ENCODE measurements around the gene LRIG2.
"Not testable (repeated sequence)": the region's sequence is repeated elsewhere in the genome, so short reads cannot be mapped to it uniquely, and the experiment has no call there.

Gene LRIG2

GRCh38 chr1:113146242-113147072, 73.5 kb downstream of the LRIG2 start:
- TF ChIP-seq CTCF (IDR thresholded peaks at IDR 0.05; ENCODE audit: insufficient read depth, low read length, poor library complexity, severe bottlenecking) = no peak
- no peak for TF ChIP-seq EZH2phosphoT487 (conservative IDR thresholded peaks at IDR 0.05; ENCODE audit: low read length)
- Histone ChIP-seq H3K9me3 (ENCODE audit: insufficient read depth, low read length) (no peaks in the 10 kb centered on the region), H3K27me3 (ENCODE audit: low read length) (no peaks in the 10 kb centered on the region), H3F3A (ENCODE audit: insufficient read depth) (no peaks in the 10 kb centered on the region), H3K27ac (ENCODE audit: low read depth, low read length) (no peak overlapping the region), H3K4me3 (ENCODE audit: insufficient read depth, low read length, poor library complexity, severe bottlenecking) (no peak overlapping the region), H3K79me2 (ENCODE audit: insufficient read depth, low read length) (no peaks in the 10 kb centered on the region), H3K9ac (ENCODE audit: low read length) (no peak overlapping the region), H3K9me2 (replicated peaks; ENCODE audit: insufficient read depth, low read length) (no peaks in the 10 kb centered on the region), H4K20me1 (ENCODE audit: low read depth, low read length) (no peaks in the 10 kb centered on the region), H2AFZ (ENCODE audit: low read depth, low read length, severe bottlenecking) (no peak overlapping the region), H3K36me3 (ENCODE audit: low read length) (no peaks in the 10 kb centered on the region), H3K4me2 (ENCODE audit: low read depth, low read length, poor library complexity, severe bottlenecking) (no peak overlapping the region)

- no peak overlapping the region for H3K4me3 ChIP-seq (ENCODE audit: insufficient read depth, low read length, poor library complexity, severe bottlenecking)
- H3K9me3 ChIP-seq (ENCODE audit: insufficient read depth, low read length) = no peaks in the 10 kb centered on the region
- no peak overlapping the region for H3K27ac ChIP-seq (ENCODE audit: low read depth, low read length)
- no peaks in the 10 kb centered on the region for H4K20me1 ChIP-seq (ENCODE audit: low read depth, low read length)
- TF ChIP-seq EZH2phosphoT487 (conservative IDR thresholded peaks at IDR 0.05; ENCODE audit: low read length) (no peak), CTCF (IDR thresholded peaks at IDR 0.05; ENCODE audit: insufficient read depth, low read length, poor library complexity, severe bottlenecking) (no peak)
- H3K79me2 ChIP-seq (ENCODE audit: insufficient read depth, low read length) = no peaks in the 10 kb centered on the region
- no peak overlapping the region for H3K9ac ChIP-seq (ENCODE audit: low read length)
- H3K9me2 ChIP-seq (replicated peaks; ENCODE audit: insufficient read depth, low read length) = no peaks in the 10 kb centered on the region
- H3F3A ChIP-seq (ENCODE audit: insufficient read depth) = no peaks in the 10 kb centered on the region
- no peaks in the 10 kb centered on the region for H3K27me3 ChIP-seq (ENCODE audit: low read length)
- no peak overlapping the region for H3K4me2 ChIP-seq (ENCODE audit: low read depth, low read length, poor library complexity, severe bottlenecking)
- no peaks in the 10 kb centered on the region for H3K36me3 ChIP-seq (ENCODE audit: low read length)
- H2AFZ ChIP-seq (ENCODE audit: low read depth, low read length, severe bottlenecking) = no peak overlapping the region
Observed at GRCh38 chr1:113147073-113147625, 74.2 kb downstream of the LRIG2 start.

- no peaks in the 10 kb centered on the region for H3F3A ChIP-seq (ENCODE audit: insufficient read depth)
- H3K27ac ChIP-seq (ENCODE audit: low read depth, low read length) = no peak overlapping the region
- H2AFZ ChIP-seq (ENCODE audit: low read depth, low read length, severe bottlenecking) = no peak overlapping the region
- no peak overlapping the region for H3K4me2 ChIP-seq (ENCODE audit: low read depth, low read length, poor library complexity, severe bottlenecking)
- no peaks in the 10 kb centered on the region for H4K20me1 ChIP-seq (ENCODE audit: low read depth, low read length)
- no peaks in the 10 kb centered on the region for H3K9me3 ChIP-seq (ENCODE audit: insufficient read depth, low read length)
- no peak overlapping the region for H3K9ac ChIP-seq (ENCODE audit: low read length)
- H3K36me3 ChIP-seq (ENCODE audit: low read length) = no peaks in the 10 kb centered on the region
- no peak for TF ChIP-seq CTCF (IDR thresholded peaks at IDR 0.05; ENCODE audit: insufficient read depth, low read length, poor library complexity, severe bottlenecking)
- no peak for TF ChIP-seq EZH2phosphoT487 (conservative IDR thresholded peaks at IDR 0.05; ENCODE audit: low read length)
- no peaks in the 10 kb centered on the region for H3K9me2 ChIP-seq (replicated peaks; ENCODE audit: insufficient read depth, low read length)
- no peaks in the 10 kb centered on the region for H3K79me2 ChIP-seq (ENCODE audit: insufficient read depth, low read length)
- no peaks in the 10 kb centered on the region for H3K27me3 ChIP-seq (ENCODE audit: low read length)
- H3K4me3 ChIP-seq (ENCODE audit: insufficient read depth, low read length, poor library complexity, severe bottlenecking) = no peak overlapping the region
Observed at GRCh38 chr1:113147826-113148225, 74.8 kb downstream of the LRIG2 start.

GRCh38 chr1:113150494-113150893, 77.5 kb downstream of the LRIG2 start:
- H3K36me3 ChIP-seq (ENCODE audit: low read length); H3K4me2 ChIP-seq (ENCODE audit: low read depth, low read length, poor library complexity, severe bottlenecking); H4K20me1 ChIP-seq (ENCODE audit: low read depth, low read length); H3K27ac ChIP-seq (ENCODE audit: low read depth, low read length); H3K4me3 ChIP-seq (ENCODE audit: insufficient read depth, low read length, poor library complexity, severe bottlenecking); H3F3A ChIP-seq (ENCODE audit: insufficient read depth); H3K9ac ChIP-seq (ENCODE audit: low read length); H3K9me2 ChIP-seq (replicated peaks; ENCODE audit: insufficient read depth, low read length); H2AFZ ChIP-seq (ENCODE audit: low read depth, low read length, severe bottlenecking); H3K9me3 ChIP-seq (ENCODE audit: insufficient read depth, low read length); H3K27me3 ChIP-seq (ENCODE audit: low read length); H3K79me2 ChIP-seq (ENCODE audit: insufficient read depth, low read length): not testable (repeated sequence)
